Gastrocnemius medialis (tissue), 4 donors: Measurements from ENCODE around the gene MCAM.

Experiments used
- CTCF ChIP-seq, 5 experiments: fragments of 450-650 bp in 3 of 5; fragments of 200-600 bp in 2 of 5; sonication (generic) in 2 of 5; IDR thresholded peaks in 4 of 5; conservative IDR thresholded peaks in 1 of 5; 1 replicate in 4 of 5; 2 replicates in 1 of 5; pipeline ENCODE4 v1.5.1; 2016 to 2019; ENCODE audit warnings: antibody characterized with exemption in 5 of 5, mild to moderate bottlenecking in 3 of 5, moderate library complexity in 3 of 5
- POLR2A ChIP-seq, 2 donors: fragments of 450-650 bp; IDR thresholded peaks; one replicate each; pipeline ENCODE4 v1.6.1; 2017; ENCODE audit warnings: antibody characterized with exemption in 2 of 2, mild to moderate bottlenecking in 2 of 2, moderate library complexity in 2 of 2

GRCh38 chr11:119262668-119263351 is 54.1 kb downstream of the MCAM start:
- TF ChIP-seq CTCF (IDR thresholded peaks at IDR 0.05 in 4 of 5, conservative IDR thresholded peaks at IDR 0.05 in 1 of 5): no peak
- no peak for TF ChIP-seq POLR2A (IDR thresholded peaks at IDR 0.05)
